Erythroblast (primary cell): ENCODE results near the gene PEX11G.

Experiments
- GATA1 ChIP-seq: IDR thresholded peaks from 2 replicates; pipeline ENCODE4 v1.6.1; 2011; ENCODE audit warnings: low read depth, mild to moderate bottlenecking, control low read depth, low read length, moderate library complexity
- POLR2A ChIP-seq: IDR thresholded peaks from 2 replicates; pipeline ENCODE4 v1.6.1; 2011; ENCODE audit warnings: mild to moderate bottlenecking, low read length

- TF ChIP-seq POLR2A (no peak), GATA1 (no peak)
Measured at GRCh38 chr19:7442423-7442822, 46.4 kb downstream of the PEX11G start.
